Tibial nerve (tissue), 4 donors: ENCODE data around the gene TMEM169.

Experiments used
- EP300 ChIP-seq, 2 donors: sonication (generic); formaldehyde crosslinking; IDR thresholded peaks; one replicate each; pipeline ENCODE4 v1.6.1; 2017; ENCODE audit warnings: antibody characterized with exemption in 2 of 2, mild to moderate bottlenecking in 1 of 2
- POLR2A ChIP-seq, 2 donors: fragments of 450-650 bp; IDR thresholded peaks; one replicate each; pipeline ENCODE4 v1.6.1; 2017; ENCODE audit warnings: antibody characterized with exemption in 2 of 2, mild to moderate bottlenecking in 2 of 2, moderate library complexity in 2 of 2
- TF ChIP-seq, protein P1 (sequence below), 5 experiments: fragments of 200-600 bp in 3 of 5; fragments of 450-650 bp in 2 of 5; sonication (generic) in 3 of 5; IDR thresholded peaks; one replicate each; pipeline ENCODE4 v1.5.1; 2016 to 2019; ENCODE audit warnings: antibody characterized with exemption in 5 of 5, mild to moderate bottlenecking in 3 of 5, moderate library complexity in 2 of 5

- TF ChIP-seq POLR2A (IDR thresholded peaks at IDR 0.05) (no peak), EP300 (IDR thresholded peaks at IDR 0.05) (no peak)
- TF ChIP-seq, protein P1, sequence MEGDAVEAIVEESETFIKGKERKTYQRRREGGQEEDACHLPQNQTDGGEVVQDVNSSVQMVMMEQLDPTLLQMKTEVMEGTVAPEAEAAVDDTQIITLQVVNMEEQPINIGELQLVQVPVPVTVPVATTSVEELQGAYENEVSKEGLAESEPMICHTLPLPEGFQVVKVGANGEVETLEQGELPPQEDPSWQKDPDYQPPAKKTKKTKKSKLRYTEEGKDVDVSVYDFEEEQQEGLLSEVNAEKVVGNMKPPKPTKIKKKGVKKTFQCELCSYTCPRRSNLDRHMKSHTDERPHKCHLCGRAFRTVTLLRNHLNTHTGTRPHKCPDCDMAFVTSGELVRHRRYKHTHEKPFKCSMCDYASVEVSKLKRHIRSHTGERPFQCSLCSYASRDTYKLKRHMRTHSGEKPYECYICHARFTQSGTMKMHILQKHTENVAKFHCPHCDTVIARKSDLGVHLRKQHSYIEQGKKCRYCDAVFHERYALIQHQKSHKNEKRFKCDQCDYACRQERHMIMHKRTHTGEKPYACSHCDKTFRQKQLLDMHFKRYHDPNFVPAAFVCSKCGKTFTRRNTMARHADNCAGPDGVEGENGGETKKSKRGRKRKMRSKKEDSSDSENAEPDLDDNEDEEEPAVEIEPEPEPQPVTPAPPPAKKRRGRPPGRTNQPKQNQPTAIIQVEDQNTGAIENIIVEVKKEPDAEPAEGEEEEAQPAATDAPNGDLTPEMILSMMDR (IDR thresholded peaks at IDR 0.05) = no peak
Observed at GRCh38 chr2:216031960-216032689, 49.6 kb upstream of the TMEM169 start.
